HG02759 (cell line): ENCODE measurements around the gene ANP32A.
A peak's percentile ranks its signal among the peaks of the same experiment; 100 is the strongest.

Experiments used
- ATAC-seq: cut with Tn5 transposase; IDR thresholded peaks from one replicate; pipeline ENCODE4 v1.9.1; 2021; ENCODE audit warnings: mild to moderate bottlenecking, moderate library complexity; ENCODE audit not compliant: unreplicated experiment

Gene ANP32A

DNA sequence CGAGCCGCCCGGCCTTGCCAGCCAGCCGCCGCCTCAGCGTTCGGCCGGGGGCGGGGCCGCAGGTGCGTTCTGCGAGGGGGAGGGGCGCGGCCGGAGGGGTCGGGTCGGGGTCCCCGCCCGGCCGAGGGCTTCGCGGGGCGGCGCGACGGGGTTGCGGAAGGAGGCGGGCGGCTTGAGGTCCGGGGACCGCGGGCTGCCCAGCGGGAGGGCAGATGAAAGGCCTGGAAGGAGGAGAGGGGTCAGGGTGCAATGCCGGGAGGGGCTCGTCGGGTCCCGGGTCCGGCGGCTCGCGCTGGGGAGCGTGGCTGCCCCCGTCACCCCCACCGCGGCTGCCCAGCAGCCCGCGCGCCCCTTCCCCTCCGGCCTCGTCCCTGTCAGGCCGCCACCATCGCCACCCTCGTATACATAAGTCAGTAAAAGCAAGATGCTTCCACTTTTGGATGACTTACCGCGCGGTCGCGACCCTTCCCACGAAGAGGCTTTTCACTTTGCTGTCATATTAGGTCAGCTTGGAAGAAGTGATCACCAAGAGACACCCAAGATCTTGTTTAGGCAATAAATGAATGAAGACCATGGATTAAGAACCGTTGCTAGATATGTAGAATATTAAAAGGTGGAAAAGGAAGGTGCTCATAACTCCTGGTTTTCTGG is 620 bp upstream of the ANP32A start:
- peak; percentile 21 for ATAC-seq

DNA sequence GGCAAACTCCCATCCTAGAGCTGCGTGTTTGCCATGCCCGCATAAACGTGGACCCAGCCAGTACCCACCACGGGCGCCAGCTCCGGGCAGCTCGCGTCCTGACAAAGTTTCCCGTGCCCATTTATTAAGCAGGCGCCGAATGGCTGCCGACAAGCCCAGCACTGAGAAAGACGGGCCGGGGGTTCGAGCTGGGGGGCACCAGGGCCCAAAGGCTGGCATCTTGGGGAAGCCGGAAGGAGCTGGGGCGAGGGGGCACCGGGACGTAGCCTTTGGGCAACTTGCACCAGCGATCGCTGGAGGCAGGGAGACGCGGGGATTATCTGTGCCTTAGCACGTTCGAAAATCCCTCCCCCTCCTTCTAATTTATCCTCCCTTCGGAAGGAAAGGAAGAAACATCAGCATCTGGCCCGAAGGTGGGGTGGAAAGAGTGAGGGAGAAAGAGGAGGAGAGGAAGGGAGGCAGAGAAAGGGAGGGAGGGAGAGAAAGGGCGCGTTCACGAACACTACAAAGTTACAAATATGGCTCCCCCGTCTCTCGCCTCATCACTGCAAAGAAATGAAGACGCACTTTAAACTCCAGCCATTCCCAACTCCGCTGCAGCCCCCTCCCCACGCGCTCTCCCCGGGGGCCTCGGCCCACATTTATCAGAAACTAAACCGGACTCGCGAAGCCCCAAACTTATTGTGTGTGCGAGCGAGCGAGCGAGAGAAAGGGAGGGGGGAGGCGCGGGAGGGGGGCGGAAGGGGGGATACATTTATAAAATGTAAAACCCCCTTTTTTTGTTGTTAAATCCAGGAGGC is 1.0 kb downstream of the ANP32A start:
- ATAC-seq, result no peak

DNA sequence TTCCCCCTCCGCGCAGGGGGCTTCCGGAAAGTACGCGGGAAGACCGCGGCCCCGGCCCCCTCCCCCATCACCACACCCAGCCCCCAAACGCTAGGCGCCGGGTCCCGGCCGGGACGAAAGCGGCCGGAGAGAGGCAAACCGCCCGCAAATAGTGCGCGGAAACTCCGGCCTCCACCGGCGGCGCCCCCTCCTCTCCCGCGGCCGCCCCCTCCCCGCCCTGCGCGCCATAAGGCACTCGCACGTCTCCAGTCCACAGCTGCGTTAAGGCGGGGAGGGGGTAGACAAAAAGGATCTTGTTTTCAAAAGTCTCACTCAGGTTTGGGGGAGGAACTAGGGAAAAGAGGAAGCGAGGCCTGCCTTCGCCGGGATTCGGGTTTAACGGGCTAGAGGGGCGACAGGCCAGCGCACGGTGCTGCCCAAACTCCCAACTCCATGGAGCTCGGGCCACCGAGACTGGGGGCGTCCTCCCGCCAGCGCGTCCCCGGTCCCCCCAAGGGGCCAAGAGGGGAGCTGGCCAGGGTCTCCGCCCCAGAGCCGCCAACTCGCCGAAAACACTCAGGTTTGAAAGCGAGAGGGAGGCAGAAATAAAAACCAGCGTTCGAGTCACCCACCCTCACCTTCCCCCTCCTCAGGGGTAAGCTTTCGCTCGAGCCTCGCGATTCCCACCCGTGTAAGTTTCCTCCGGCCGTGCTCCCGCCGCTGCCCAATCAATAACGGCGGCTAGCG is 1.8 kb downstream of the ANP32A start:
- ATAC-seq, result no peak

DNA sequence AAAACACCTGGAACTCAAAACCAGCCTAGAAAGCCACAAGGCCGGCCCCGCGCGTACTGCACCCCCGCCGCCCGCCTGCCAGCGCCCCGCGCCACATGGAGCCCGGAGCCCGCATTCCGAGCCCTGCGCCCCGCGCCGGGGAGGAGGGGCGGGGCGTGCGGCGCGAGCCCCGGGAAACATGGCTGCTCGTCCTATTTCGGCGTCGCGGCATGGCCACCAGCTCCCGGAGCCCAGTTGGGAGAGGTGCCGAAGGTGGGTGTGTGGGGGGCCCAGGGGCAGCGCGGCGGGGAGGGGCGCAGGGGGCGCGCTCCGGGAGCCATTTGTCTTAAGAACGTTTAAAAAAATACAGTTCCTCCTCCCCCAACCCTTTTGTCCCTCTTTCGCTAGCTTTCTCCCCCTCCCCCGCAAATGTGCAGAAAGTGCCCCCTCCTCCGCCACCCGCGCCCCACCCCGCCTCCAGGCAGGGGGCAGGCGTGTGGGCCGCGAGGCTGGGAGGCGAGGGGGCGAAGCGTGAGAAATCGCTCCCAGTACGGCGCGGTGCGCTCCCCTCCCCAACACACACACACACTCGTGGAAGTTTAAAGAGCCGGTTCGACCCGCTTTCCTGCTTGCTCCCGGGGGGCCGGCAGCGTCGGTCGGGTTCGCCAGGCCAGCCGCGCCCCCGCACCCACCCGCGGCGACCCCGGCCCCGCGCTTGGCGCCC is 2.5 kb downstream of the ANP32A start:
- ATAC-seq, result no peak

DNA sequence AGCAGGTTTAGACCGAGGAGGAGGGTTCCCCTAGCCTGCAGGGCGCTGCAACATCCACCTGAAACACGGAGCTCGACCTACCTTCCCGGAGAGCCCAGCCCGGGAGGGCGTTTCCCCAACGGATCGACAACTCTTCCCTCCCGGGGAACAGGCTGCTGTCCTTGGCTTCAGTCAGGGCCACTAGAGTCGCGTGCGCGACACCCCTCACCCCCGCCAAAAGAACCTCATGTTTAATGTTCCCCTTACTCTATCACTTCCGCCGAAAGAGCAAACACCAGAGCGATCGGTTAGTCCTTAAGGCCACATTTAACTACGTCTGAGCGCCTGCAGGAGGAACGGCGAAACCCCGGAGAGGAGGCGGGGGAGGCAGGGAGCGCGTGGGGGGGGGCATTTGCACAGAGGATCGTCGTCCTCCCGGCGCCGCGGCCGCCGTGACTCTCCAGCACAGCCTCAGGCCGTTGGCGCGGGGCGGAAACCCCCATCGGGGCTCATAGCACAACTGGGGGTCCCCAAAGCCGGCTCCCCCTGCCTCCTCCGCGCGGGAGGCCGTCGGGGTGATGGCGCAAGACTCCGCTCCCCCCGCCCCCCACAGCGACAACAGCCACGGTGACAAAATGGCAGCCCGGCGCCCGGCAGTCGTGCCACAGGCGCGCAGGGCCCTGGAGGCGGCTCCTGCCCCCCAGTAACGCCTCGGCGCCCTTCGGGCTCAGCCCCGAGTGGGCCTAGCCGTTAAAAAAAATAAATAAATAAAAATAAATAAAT is 3.2 kb downstream of the ANP32A start:
- peak; percentile 34 for ATAC-seq

DNA sequence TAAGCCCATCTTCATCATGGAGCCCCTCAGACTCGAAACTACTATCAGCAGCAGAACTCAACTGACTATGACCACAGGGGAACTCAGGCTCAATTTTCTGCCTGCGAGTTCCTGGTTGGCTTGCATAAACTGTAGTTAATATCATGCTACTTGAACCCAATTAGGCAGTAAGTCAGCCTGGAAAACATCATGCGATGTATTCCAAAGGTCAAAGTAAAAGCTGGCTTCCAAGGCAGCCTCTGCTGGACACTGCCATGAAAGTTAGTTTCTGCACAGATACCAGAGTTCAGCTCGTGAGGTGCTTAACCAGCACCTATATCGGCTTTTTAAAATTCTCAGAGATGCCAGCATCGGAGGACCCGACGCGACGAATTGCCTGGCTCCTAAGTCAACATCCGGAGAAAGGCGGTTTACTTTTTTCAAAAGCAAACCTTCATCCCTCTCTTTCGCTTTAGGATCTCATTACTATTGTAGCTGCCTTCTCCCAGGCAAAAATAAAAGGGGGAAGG is 3.8 kb downstream of the ANP32A start:
- no peak for ATAC-seq

DNA sequence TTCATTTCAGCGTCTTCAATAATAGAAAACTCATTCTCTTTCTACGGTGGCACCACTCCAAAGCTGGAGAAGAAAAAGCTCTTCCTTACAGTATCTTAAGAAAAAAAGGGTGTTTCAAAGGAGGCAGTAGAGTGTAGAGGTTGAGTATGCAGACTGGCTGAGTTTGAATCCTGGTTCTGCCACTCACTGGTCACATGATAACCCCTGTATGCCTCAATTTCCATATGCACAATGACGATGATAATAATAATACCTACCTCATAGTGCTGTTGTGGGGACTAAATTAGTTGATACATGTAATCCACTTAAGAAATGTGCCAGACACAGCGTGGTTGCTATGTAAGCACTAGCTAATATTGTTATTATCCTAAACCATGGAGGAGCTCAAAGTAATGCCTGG is 4.5 kb downstream of the ANP32A start:
- ATAC-seq, result no peak

DNA sequence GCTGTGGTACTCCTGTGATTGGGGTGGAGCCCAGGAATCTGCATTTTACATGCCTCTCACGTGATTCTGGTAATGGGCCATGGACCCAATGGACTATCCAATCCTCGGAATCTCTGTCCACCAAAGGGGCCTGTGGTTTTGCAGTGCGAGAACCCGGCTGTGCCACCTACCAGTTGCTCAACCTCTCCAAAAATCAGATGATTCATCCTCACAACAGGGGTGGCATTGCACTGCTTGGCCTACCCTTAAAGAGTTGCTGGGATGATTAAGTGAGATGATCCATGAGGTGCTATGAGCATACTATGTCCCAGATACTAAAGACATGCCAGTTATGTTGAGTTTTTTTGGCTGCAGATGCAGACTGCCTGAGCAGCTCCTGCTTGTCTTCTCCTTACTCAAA is 5.1 kb downstream of the ANP32A start:
- no peak for ATAC-seq

DNA sequence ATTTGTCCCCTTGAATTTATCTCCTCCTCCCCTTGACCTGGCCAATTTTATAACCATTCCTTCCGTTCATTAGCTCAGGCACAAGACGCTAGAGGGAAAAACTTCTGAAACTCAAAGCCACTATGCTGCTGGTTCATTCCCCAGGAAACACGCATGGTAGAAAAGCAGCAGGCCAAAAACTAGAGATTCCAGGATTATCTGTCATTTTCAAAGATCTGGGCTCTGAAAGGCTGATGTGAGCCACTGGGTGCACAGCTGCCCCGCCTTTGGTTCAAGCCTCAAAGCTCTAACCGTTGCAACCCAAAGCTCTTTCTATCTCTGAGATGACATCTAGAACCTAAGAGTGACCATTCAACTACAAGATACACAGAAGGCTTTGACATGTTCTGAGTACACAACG is 6.1 kb downstream of the ANP32A start:
- ATAC-seq, result no peak

DNA sequence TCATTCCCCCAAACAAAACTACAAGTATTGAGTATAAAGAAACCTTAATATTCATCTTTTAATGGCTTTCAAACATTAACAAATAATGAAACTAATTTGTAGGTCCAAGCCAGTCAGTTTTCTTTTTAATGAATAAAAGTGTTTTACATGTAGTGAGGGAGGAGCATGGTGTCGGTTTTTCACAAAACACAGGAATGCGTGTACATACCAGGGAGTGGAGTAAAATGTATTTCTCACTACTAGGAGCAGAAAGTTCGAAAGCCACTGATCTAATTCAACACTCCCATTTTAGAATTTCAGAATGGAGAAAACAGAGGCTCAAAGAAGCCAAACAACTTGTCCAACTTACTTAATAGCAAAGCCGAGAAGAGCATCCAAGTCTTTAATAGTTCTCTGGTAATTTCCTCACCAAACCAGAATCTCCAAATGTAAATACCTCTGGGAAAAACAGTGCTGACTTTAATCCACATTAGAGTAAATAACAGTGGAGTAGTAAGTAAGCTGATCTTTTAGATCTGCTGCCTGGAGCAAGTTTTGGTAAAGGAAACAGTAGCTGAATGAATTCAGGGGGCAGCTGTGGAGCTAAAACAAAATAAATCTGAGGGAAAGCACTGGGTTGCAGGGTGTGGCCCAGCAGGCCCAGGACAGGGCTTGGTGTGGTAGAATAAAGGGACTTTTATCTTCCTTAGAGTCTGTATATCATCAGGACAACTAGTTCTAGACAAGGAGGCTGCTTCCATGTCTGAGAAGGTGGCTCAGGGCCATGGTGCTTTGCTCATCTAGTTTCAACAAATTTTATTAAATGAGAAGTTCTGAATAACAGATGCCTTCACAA is 7.9 kb downstream of the ANP32A start:
- no peak for ATAC-seq

DNA sequence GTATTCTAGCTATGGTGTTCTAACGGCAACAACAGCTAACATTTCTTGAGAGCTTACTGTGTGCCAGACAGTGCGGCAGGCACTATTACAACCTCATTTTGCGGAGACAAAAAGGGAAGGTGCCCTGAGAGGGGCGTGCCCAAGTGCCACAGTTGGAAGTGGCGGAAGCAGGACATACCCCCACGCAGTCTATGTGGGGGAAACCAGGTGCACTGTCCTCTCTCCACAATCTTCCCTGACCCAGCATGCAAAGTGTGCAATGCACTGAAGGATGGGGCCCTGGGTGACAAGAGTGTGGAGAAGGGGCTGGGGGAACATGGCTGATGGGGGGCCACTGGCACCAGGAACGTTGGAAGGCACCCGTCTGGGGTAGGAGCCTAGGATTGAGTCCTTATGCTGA is 8.6 kb downstream of the ANP32A start:
- no peak for ATAC-seq

DNA sequence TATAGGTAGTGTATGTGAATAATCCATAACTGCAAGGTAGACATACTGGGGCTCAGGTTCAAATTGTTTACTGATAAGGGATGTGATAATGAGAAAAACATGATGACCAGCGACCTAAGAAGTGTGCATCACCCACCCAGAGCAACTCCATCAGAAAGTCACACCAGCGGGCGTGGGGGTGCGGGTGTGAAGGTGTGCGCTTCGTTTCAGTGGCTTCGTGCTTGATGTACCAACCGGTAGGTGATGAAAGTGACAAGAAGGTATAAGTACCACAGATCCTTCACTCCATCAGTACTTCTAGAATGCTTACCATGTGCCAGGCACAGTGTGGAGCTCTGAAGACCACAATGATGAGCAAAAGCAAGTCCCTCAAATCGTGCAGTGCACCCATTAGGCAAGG is 11.2 kb downstream of the ANP32A start:
- ATAC-seq, result no peak

DNA sequence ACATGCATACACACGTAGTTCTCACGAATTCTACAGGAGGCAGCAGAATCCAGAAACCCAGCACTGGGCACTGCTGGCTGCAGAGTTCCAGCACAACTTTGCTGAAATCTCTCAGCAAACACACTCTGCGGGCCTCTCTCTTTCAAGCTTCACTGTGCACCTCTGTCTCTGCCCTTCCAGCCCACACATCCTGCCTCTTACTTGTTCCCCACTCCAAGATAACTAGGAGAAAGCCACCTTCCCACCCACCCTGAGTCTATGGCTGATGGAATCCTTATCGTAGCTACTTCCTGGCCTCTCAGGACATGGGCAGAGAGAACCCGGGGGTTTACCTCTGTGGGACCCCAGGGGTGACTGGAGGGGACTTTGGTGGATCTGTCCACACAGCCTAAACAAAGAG is 11.9 kb downstream of the ANP32A start:
- no peak for ATAC-seq

DNA sequence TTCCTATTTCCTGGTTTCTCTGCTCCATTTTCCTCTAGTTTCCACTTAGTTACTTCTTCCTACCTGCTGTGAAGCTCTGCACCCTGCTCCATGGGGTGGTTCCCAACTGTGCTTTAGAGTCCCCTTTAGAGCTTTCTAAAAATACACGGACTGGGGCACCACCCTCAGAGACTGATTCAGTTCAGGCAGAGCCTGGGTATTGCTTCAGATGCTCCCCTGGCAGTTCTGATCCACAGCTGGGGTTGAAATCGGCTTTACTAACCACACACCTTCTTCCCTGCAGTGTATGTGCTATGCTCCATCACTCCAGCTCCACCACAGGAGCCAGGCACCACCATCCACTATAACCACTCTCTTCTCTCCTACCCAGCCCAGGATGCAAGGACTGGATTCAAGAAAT is 12.6 kb downstream of the ANP32A start:
- no peak for ATAC-seq

DNA sequence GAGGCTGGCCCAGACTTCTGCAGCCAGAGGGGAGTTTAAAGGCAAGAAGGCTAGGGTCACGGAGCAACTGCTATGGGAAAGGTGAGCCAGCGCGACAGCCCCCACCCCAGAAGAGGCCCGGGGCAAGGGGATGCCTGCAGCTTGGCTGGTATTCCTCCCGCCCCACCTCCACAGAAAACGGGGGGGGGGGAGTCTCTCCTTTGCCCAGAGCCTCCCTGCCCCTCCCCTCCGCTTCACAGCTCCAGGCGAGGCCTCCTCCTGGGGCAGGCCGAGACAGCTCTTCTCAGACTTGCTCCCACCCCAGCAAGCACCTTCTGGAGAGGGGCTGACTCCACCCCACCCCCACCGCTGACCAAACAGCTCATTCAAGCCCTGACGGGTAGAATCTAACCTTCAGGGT is 13.4 kb downstream of the ANP32A start:
- ATAC-seq, result no peak

DNA sequence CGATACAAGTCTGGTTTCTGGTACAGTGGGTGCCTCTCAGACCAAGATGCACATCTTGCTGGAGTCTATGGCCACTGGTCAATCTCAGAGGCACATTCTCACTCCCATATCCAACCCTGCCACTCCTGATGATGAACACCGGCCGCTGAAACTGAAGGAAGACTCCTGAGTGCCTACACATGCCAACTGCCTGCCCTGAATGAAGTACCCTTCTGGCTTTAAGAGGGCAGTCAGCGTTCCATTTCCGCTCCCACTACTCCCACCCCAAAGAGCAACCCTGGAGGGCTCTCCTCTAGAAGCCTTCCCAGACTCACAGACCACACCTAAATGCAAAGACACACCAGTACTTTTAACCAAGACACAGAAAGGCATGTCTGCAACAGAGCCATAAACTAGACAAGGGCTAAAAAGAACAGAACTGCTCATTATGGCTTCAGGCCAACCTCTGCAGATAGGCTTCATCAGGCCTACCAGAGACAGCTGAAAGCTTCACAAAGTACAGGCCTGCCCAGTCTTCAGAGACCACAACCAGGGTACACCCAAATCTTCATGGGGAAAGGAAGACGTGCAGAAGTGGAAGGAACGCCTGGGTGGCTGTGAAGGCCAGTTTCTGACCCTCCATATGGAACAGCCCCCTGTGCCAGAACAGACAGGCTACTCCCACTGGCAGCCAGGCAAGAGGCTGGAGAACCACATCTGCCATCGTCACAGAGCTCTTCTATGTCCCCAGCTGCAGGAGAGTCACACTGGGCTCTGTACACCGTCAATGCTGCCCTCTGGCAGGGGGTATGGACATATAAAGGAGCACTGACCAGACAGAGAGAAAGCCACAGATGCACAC is 14.3 kb downstream of the ANP32A start:
- ATAC-seq, result no peak

DNA sequence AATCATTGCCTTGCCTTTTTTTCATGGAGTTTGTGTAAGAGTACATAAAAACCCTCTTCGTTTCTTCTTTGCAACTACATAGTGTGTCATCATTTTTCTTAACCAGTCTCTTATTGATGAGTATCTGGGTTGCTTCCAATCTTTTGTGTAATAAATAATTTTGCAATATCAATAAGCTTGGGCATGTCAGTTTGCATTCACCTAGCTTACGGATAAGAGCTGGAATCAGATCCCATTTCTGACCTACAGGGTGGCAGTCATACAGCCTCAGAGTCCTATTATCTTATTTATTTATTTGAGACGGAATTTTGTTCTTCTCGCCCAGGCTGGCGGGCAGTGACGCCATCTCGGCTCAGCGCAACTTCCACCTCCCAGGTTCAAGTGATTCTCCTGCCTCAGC is 18.3 kb downstream of the ANP32A start:
- ATAC-seq, result no peak

DNA sequence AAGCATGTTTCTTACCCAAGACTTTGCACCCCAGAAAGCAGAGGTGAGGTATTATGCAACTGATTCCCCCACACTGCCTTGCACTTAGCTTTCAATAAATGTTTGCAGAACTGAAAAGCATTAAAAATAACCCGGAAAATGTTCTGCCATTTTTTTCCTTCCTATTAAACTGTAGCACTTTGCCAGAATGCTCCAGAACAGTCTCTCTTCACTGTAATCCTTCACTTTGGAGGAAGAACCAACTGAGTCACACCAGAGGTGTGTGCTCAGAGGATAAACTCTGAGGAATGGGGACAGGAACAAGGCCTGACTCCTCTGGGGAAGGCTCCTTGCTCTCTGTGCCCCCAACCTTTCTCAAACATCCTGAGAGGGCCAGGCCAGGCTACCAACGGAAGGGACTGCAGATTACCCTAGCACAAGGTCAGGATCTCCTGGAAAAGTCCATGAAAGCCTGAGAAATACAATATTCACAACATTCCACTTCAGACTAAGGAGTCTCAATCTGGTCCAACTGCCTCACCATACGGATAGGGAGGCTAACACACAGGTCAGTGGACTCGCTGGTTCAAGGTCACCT is 19.0 kb downstream of the ANP32A start:
- ATAC-seq, result no peak
